NB4 (cell line): Measurements from ENCODE around the gene ALKBH2.
A peak's percentile ranks its signal among the peaks of the same experiment; 100 is the strongest.

Experiments
- DNase-seq: peaks from one replicate; pipeline ENCODE4 v3.0.0; 2010; ENCODE audit warnings: low read depth
- H3K4me3 ChIP-seq: one replicate; pipeline ENCODE4 v1.5.1; 2011; ENCODE audit warnings: mild to moderate bottlenecking, low read depth, low read length, moderate library complexity
- MYC ChIP-seq: IDR thresholded peaks from 2 replicates; pipeline ENCODE4 v1.6.1; 2011; ENCODE audit warnings: low read depth, low read length
- POLR2A ChIP-seq: IDR thresholded peaks from 2 replicates; pipeline ENCODE4 v1.6.1; 2011; ENCODE audit warnings: mild to moderate bottlenecking; ENCODE audit not compliant: insufficient read length; ENCODE audit errors: extremely low read depth
- TF ChIP-seq, protein P1 (sequence below): IDR thresholded peaks from one replicate; pipeline ENCODE4 v1.5.1; 2012; ENCODE audit warnings: low read depth, low read length
- TF ChIP-seq, protein P2 (sequence below): IDR thresholded peaks from 2 replicates; pipeline ENCODE4 v1.6.1; 2011; ENCODE audit warnings: low read depth, low read length

The ALKBH2 gene

DNA sequence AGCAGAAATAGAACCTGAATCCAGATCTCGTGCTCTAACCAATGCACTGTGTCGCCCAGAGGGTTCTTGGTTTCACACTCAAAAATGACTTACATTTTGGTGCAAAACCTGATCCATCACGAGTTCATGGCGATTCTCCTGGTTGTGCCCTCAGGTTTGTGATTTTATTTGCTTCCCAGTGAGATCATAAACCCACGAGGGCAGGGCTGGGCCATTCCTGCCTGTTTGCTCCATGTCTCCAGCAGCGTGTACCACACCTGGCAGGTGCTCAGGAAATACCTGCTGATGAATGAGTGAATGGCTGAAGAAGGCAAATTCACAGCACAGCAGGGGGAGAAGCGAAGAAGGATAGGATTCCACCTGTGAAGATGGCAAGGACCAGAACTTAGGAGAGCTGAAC, 32.5 kb upstream of the ALKBH2 start:
- no peak overlapping the region for H3K4me3 ChIP-seq
- TF ChIP-seq MYC = no peak
- TF ChIP-seq, protein P1, sequence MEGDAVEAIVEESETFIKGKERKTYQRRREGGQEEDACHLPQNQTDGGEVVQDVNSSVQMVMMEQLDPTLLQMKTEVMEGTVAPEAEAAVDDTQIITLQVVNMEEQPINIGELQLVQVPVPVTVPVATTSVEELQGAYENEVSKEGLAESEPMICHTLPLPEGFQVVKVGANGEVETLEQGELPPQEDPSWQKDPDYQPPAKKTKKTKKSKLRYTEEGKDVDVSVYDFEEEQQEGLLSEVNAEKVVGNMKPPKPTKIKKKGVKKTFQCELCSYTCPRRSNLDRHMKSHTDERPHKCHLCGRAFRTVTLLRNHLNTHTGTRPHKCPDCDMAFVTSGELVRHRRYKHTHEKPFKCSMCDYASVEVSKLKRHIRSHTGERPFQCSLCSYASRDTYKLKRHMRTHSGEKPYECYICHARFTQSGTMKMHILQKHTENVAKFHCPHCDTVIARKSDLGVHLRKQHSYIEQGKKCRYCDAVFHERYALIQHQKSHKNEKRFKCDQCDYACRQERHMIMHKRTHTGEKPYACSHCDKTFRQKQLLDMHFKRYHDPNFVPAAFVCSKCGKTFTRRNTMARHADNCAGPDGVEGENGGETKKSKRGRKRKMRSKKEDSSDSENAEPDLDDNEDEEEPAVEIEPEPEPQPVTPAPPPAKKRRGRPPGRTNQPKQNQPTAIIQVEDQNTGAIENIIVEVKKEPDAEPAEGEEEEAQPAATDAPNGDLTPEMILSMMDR = no peak
- TF ChIP-seq, protein P2, sequence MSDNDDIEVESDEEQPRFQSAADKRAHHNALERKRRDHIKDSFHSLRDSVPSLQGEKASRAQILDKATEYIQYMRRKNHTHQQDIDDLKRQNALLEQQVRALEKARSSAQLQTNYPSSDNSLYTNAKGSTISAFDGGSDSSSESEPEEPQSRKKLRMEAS = no peak
- TF ChIP-seq POLR2A = no peak
- DNase-seq = no peak

DNA sequence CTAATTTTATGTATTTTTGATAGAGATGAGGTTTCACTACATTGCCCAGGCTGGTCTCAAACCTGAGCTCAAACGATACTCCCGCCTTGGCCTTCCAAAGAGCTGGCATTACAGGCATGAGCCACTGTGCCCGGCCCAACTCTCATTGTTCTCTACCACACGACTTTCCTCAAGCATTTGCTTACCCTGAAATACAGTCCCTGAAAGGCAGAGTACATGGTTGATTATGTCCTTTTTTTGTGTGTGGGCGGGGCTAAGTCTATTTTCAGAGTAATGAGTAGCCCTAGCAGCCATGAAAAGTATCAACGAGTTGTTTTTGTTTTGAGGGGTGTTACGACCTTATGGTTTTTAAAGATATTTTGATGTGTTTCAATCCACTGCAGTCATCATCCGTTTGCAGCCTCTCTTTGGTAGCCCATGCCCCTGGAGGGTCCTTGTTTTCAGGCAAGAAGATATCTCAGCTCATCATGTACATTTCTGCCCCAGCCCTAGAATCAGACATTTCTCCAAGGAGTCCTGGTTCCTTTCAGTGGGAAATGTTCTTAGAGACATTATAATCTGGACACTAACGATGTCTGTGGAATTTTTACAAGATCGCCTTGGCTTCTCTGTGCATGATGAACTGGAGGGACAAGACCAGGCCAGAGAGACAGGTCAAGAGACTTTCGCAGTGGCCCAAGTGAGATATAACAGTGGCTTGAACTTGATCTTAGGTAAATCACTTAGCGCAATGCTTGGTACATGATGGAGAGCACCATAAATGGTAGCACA, 31.8 kb upstream of the ALKBH2 start:
- TF ChIP-seq, protein P2 = no peak
- TF ChIP-seq, protein P1 = no peak
- TF ChIP-seq MYC (no peak), POLR2A (no peak)
- DNase-seq = no peak
- H3K4me3 ChIP-seq = no peak overlapping the region

DNA sequence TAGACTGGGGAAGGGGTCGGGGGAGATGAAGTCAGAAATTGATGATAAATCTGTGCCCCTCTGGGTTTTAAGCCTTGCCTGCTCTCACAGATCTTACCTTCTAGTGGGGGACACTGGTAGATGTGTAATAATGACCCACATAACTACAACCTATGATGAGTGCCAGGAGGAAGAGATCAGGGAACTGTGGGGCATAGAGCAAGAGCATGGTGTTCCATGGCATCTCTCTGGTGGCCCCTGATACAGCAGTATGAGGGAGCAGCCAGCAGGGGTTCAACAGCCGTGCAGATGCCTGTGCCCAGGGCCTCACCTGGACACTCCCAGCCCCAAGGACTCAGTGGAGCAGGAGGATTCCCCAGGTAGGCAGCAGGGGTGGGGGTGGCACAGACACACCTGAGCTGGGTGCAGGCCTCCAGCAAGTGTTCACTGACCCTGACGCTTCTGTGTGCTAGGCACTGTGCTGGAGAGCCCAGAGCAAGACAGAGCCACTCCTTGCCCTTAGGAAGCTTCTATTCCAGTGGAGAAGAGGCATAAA, 28.1 kb upstream of the ALKBH2 start:
- TF ChIP-seq, protein P1 = no peak
- TF ChIP-seq, protein P2 = no peak
- TF ChIP-seq MYC (no peak), POLR2A (no peak)
- H3K4me3 ChIP-seq = no peak overlapping the region
- DNase-seq = no peak

DNA sequence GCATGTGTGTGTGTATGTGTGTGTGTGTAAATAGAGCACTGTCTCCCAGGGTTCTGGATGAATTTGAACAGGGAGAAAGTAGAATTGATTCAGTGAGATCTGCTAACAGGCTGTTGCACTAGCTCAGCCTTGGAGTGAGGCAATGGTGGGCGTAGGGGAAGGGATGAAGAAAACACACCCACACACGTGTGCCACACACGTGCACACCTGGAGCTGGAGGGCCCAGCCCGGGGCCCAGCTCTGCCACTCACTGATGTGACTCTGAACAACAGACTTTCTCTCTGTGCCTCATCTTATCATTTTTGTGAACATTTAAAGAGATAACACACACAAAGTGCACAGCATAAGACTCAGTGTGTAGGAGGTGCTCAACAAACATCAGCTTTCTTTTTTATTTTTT, 27.3 kb upstream of the ALKBH2 start:
- TF ChIP-seq POLR2A (no peak), MYC (no peak)
- TF ChIP-seq, protein P1 = no peak
- TF ChIP-seq, protein P2 = no peak
- H3K4me3 ChIP-seq = no peak overlapping the region
- DNase-seq = no peak

DNA sequence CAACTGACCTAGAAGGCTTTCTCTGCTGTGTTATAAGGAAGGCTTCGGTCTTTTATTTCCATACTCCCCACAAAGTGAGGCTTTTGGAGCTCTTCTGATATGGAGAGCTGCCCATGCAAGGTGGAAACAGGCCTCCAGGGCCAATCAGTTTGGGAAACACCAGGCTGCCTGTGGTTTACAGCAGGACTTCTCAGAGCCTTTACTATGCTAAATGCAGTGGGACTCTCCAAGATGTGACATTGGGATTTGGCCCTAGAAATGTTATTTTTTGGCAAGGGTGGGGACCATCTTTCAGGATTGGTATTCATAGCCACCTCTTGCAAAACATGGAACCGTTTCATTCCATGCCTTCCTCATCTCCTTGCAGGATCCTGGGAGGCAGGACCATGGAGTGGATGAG, 26.8 kb upstream of the ALKBH2 start:
- TF ChIP-seq POLR2A = no peak
- TF ChIP-seq, protein P2 = no peak
- TF ChIP-seq, protein P1 = no peak
- no peak for DNase-seq
- H3K4me3 ChIP-seq = no peak overlapping the region

DNA sequence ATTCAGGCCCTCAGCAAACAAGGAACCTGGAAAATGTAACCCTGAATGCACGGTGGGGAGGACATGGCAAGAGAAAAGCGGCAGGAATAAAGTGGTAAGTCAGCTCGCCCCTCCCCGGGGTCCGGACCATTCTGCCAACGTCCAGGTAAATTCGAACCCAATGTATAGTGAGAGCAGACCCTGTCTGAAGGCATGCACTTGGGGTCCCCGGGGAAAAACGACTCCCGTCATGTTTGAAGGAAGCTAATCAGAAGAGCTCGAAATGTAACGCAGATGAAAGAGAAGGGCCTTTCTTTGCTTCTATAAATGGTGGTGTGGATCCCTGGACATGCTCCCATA, 23.3 kb upstream of the ALKBH2 start:
- peak; percentile 52 for DNase-seq
- no peak for TF ChIP-seq POLR2A
- TF ChIP-seq, protein P2 = no peak
- no peak for TF ChIP-seq MYC
- TF ChIP-seq, protein P1 = no peak
- no peak overlapping the region for H3K4me3 ChIP-seq
